Choroid plexus epithelial cell (primary cell): ENCODE measurements around the gene TXN2.
"Not testable (repeated sequence)": the region's sequence is repeated elsewhere in the genome, so short reads cannot be mapped to it uniquely, and the experiment has no call there.

Experiments used
- DNase-seq: peaks from one replicate; pipeline ENCODE4 v3.0.0-alpha.2; 2010; ENCODE audit warnings: low read depth
- H3K4me3 ChIP-seq: 2 replicates; pipeline ENCODE4 v1.5.1; 2011; ENCODE audit warnings: low read depth, mild to moderate bottlenecking, control low read depth, low read length, moderate library complexity
- TF ChIP-seq, protein P1 (sequence below): conservative IDR thresholded peaks from 2 replicates; pipeline ENCODE4 v1.5.1; 2011; ENCODE audit warnings: low read depth, mild to moderate bottlenecking, control low read depth, inconsistent platforms, low read length, moderate library complexity

TXN2 gene

DNA sequence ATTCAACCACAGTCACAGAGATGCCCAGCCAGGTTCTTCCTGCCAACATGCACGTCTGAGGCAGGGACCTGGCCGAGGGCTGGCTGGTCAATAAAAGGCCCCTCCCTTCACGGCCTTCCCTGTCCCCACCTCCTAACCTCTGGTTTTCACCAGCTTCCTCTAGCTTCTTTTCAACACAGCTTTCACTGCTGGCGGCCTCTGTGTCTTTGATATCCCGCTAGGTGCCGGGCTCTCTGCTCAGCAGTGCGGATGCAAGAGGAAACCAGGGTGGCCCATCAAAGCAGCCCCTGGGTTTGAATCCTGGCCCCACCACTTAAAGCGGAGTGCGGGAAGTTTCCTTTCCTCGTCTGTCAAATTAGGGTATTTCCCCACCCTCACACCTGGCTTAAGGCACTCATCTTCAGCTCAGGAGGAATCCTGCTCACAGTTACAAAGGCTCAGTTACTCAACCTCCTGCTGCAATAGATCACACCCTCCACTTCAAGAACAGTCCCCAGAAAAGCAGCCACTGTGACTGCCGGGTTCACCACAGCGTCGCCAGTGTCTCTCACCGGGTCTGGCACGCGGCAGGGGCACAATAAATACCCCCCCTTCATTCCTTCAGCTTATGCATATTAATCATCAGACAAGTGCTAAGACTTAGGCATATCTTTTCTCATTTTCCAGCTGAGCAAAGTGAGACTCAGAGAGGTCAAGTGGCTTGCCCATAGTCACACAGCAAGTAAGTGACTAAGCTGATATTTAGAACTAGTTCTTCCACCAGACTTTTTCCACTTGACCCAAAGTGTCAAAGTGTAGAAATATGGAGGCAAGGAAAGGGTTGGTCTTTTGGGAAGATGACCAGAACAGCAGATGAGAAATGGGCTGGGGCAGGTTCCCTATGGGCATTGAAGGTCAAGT is 45.7 kb downstream of the TXN2 start:
- DNase-seq, result peak; percentile 33
- no peak overlapping the region for H3K4me3 ChIP-seq
- TF ChIP-seq, protein P1, sequence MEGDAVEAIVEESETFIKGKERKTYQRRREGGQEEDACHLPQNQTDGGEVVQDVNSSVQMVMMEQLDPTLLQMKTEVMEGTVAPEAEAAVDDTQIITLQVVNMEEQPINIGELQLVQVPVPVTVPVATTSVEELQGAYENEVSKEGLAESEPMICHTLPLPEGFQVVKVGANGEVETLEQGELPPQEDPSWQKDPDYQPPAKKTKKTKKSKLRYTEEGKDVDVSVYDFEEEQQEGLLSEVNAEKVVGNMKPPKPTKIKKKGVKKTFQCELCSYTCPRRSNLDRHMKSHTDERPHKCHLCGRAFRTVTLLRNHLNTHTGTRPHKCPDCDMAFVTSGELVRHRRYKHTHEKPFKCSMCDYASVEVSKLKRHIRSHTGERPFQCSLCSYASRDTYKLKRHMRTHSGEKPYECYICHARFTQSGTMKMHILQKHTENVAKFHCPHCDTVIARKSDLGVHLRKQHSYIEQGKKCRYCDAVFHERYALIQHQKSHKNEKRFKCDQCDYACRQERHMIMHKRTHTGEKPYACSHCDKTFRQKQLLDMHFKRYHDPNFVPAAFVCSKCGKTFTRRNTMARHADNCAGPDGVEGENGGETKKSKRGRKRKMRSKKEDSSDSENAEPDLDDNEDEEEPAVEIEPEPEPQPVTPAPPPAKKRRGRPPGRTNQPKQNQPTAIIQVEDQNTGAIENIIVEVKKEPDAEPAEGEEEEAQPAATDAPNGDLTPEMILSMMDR, result no peak

DNA sequence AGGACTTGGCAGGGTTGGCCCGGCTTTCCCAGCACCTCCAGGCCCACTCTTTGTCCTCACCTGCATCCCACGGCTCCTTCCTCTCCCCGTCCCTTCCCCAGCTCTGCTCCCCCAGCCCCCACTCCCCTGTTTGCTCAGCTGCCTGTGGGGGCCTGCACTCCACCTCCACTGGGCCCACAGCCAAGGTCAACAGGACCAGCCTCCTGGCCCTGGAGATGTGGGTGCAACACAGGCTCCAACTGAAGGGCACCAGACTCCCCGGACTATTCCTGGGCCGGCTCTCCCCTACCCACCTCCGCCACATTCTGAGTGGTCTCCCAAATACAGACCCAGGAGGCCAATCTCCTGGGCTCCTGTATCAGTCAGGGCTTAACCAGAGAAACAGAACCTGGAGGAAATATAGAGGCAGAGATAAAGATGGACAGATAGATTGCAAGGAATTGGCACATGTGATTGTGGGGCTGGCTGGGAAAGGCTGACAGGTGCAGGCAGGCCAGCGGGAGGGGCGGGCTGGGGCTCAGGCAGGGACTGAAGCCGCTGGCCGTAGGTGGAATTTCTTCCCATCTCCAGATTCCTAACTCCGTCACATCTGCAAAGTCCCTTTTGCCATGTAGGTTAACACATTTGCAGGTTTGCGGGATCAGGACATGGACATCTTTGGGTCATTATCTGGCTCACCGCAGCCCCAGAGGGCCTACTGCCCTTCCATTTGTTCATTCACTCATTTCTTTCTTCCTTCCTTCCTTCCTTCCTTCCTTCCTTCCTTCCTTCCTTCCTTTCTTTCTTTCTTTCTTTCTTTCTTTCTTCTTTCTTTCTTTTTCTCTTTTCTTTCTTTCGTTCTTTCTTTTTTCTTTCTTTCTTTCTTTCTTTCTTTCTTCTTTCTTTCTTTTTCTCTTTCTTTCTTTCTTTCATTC is 47.9 kb downstream of the TXN2 start:
- TF ChIP-seq, protein P1, result no peak
- DNase-seq, result no peak
- no peak overlapping the region for H3K4me3 ChIP-seq

DNA sequence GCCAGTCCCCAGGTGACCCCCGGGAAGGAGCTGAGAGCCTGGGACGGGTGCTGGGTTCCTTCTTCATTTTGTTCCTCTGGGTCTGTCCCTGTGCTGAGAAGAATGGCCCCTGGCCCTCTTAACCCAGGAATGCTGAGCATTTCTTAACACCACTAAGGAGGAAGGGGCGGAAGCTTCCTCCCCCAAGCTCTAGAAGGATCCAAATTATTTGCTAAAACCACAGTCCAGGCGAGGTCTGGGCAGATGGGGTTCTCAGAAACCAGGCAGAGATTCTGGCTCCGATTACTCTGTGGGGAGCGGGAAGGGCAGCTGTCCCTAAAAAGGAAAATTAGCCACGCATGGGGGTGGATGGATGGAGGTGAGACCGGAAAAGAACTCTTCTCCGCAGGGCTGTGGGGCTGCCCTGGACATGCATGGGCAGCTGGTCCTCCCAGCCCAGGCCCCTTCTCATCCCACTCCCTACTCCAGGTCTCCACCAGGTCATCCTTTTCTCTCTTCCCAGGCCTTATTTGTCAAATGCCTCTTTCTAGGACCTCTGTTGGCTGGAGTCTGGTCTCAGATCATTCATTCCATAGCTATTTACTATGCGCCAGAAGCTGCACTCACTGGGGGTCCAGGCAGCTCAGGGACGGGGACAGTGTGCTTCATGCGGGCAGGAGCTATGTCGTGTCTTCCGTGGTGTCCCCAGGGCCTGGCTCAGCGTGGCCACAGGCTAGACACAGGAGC is 48.7 kb downstream of the TXN2 start:
- TF ChIP-seq, protein P1, result no peak
- peak; percentile 48 for DNase-seq
- no peak overlapping the region for H3K4me3 ChIP-seq

DNA sequence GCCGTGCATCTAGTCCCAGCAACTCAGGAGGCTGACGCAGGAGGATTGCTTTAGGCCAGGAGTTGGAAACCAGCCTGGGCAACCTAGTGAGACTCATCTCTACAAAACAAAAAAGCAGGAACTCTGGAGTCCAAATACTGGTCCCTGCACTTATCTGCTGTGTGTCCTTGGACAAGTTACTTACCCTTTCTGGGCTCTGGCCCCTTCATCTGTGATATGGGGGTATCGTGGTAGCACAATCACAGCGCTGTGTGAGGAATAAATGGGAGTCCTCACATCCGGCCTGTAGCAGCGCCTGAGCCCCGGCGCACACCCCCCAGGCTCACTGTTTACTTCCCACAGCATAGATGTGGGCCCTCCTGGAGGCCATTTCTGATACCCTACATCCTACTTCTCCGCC is 49.5 kb downstream of the TXN2 start:
- H3K4me3 ChIP-seq, result no peak overlapping the region
- TF ChIP-seq, protein P1, result no peak
- no peak for DNase-seq

DNA sequence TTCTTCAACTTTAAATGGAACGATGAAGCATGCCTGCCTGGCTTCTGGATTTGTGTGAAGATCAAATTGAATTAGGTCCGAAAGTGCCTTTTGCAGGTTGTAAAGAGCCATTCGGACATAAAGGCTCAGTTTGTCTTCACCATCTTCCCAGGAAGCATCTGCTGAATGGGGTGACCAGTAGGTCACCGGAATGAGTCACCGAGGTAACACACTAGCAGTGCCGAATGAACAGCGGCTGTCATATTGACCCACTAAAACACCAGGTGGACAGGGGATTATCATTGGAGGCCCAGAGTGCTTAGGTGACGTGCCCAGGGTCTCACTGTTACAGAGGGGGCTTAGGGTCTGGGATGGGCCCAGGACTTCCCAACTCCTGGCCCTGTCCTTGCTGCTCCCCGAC is 50.6 kb downstream of the TXN2 start:
- DNase-seq, result peak; percentile 47
- H3K4me3 ChIP-seq, result no peak overlapping the region
- TF ChIP-seq, protein P1, result no peak

DNA sequence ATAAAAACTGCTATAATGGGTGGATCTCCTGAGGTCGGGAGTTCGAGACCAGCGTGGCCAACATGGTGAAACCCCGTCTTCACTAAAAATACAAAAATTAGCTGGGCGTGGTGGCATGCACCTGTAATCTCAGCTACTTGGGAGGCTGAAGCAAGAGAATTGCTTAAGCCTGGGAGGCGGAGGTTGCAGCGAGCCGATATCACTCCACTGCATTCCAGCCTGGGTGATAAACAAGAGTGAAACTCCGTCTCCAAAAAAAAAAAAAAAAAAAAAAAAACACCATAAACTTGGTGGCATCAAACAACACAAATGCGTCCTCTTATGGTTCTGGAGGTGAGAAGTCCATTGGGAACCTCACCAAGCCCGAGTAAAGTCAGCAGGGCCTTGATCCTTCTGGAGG is 53.5 kb downstream of the TXN2 start:
- not testable (repeated sequence) for DNase-seq, H3K4me3 ChIP-seq

DNA sequence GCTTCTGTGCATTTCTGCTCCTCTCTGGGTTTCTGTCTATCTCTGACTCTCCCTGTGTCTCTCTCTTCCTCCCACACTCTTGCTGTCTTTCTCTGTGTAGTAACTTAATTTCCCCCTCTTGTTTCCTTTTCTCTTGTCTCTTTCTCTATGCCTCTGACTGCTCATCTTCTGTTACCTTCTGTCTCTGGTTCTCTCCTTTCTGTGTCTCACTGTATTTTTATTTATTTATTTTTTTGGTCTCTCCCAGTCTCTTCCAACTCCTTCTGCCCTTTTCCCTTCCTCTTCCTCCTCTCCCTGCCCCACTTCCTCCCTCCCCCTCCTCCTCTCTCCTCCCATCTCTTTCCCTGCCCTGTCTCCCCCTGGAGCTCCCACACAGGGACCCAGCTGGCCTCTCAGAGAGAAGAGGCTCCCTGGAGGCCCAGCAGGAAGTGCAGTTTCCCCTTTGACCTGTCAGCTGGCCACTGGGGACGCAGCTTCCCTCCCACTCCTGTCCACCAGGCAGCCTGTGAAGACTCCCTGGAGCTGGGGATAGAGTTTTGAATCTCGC is 55.4 kb downstream of the TXN2 start:
- no peak overlapping the region for H3K4me3 ChIP-seq
- peak; percentile 59 for DNase-seq
- TF ChIP-seq, protein P1, result no peak
